Nephron progenitor cell (in vitro differentiated cells): ENCODE results near the gene RASL11A.

Experiments used
- DNase-seq: peaks from one replicate; pipeline ENCODE4 v3.0.0; 2021
- H3K27ac Mint-ChIP-seq: 2 replicates; pipeline ENCODE4 v1.8.0; 2021; ENCODE audit warnings: mild to moderate bottlenecking, moderate library complexity, mixed read lengths
- H3K27me3 Mint-ChIP-seq: 2 replicates; pipeline ENCODE4 v1.8.0; 2021; ENCODE audit warnings: mild to moderate bottlenecking, low read depth, mixed read lengths; ENCODE audit not compliant: poor library complexity
- H3K36me3 Mint-ChIP-seq: 2 replicates; pipeline ENCODE4 v1.8.0; 2021; ENCODE audit warnings: low read depth, mixed read lengths
- H3K4me1 Mint-ChIP-seq: 2 replicates; pipeline ENCODE4 v1.8.0; 2021; ENCODE audit warnings: mixed read lengths
- H3K4me3 Mint-ChIP-seq: 2 replicates; pipeline ENCODE4 v1.8.0; 2021; ENCODE audit warnings: mild to moderate bottlenecking, moderate library complexity, mixed read lengths
- H3K9me3 Mint-ChIP-seq: 2 replicates; pipeline ENCODE4 v1.8.0; 2021; ENCODE audit warnings: mild to moderate bottlenecking, moderate library complexity, mixed read lengths
- TF ChIP-seq, protein P1 (sequence below): fragments of 200-600 bp; sonication (generic); IDR thresholded peaks from 2 replicates; pipeline ENCODE4 v1.5.0; 2021; ENCODE audit warnings: antibody characterized with exemption

The RASL11A gene

GRCh38 chr13:27273658-27274425 lies 3.2 kb downstream of the RASL11A start:
- peaks cover 56% of the 10 kb centered on the region for H3K27me3 Mint-ChIP-seq
- H3K4me1 Mint-ChIP-seq = peaks cover 47% of the 10 kb centered on the region
- peak overlapping the region; percentile 22 for H3K4me3 Mint-ChIP-seq
- peaks cover 3% of the 10 kb centered on the region for H3K9me3 Mint-ChIP-seq
- H3K27ac Mint-ChIP-seq = peak overlapping the region; percentile 38
- no peaks in the 10 kb centered on the region for H3K36me3 Mint-ChIP-seq
- DNase-seq = no peak
- TF ChIP-seq, protein P1, sequence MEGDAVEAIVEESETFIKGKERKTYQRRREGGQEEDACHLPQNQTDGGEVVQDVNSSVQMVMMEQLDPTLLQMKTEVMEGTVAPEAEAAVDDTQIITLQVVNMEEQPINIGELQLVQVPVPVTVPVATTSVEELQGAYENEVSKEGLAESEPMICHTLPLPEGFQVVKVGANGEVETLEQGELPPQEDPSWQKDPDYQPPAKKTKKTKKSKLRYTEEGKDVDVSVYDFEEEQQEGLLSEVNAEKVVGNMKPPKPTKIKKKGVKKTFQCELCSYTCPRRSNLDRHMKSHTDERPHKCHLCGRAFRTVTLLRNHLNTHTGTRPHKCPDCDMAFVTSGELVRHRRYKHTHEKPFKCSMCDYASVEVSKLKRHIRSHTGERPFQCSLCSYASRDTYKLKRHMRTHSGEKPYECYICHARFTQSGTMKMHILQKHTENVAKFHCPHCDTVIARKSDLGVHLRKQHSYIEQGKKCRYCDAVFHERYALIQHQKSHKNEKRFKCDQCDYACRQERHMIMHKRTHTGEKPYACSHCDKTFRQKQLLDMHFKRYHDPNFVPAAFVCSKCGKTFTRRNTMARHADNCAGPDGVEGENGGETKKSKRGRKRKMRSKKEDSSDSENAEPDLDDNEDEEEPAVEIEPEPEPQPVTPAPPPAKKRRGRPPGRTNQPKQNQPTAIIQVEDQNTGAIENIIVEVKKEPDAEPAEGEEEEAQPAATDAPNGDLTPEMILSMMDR = no peak

GRCh38 chr13:27274631-27275030 lies 4.0 kb downstream of the RASL11A start:
- Mint-ChIP-seq H3K9me3 (peaks cover 3% of the 10 kb centered on the region), H3K27me3 (peaks cover 58% of the 10 kb centered on the region), H3K4me1 (peaks cover 47% of the 10 kb centered on the region), H3K36me3 (no peaks in the 10 kb centered on the region), H3K4me3 (no peak overlapping the region), H3K27ac (no peak overlapping the region)
- TF ChIP-seq, protein P1 = no peak
- no peak for DNase-seq

- H3K4me1 Mint-ChIP-seq = peaks cover 40% of the 10 kb centered on the region
- H3K27me3 Mint-ChIP-seq = peaks cover 58% of the 10 kb centered on the region
- no peaks in the 10 kb centered on the region for H3K36me3 Mint-ChIP-seq
- no peak overlapping the region for H3K27ac Mint-ChIP-seq
- no peak overlapping the region for H3K4me3 Mint-ChIP-seq
- TF ChIP-seq, protein P1 = no peak
- H3K9me3 Mint-ChIP-seq = no peaks in the 10 kb centered on the region
- DNase-seq = no peak
These were observed 5.6 kb downstream of the RASL11A start for GRCh38 chr13:27276188-27276587.

GRCh38 chr13:27279506-27279905 lies 8.9 kb downstream of the RASL11A start:
- Mint-ChIP-seq H3K4me1 (peaks cover 12% of the 10 kb centered on the region), H3K36me3 (no peaks in the 10 kb centered on the region), H3K27ac (no peak overlapping the region), H3K27me3 (peaks cover 39% of the 10 kb centered on the region), H3K4me3 (no peak overlapping the region), H3K9me3 (no peaks in the 10 kb centered on the region)
- TF ChIP-seq, protein P1 = no peak
- no peak for DNase-seq

- Mint-ChIP-seq H3K27me3 (peaks cover 36% of the 10 kb centered on the region), H3K4me3 (no peak overlapping the region), H3K36me3 (no peaks in the 10 kb centered on the region), H3K27ac (no peak overlapping the region), H3K4me1 (peaks cover 6% of the 10 kb centered on the region), H3K9me3 (no peaks in the 10 kb centered on the region)
- DNase-seq = no peak
- TF ChIP-seq, protein P1 = no peak
These were observed 9.5 kb downstream of the RASL11A start for GRCh38 chr13:27280009-27280656.

DNA sequence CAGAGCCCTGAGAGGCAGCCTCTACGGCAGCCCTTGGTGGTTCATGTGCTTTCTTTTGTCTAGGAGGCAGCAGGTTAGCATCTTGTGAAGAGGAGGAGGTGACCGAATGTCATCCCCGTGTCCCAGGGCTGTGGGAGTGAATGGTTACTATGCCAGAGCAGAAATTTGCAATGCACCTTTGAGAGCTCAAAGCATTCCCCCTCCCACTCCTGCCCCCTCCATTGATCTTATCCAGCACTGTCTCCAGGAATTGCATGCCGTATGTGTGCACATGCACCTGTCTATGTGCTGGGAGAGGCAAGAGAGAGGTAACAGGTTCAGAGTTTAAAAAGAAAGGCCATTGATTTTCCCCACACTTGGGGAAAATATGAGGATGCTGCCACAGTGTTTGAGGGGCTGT lies 10.2 kb downstream of the RASL11A start:
- Mint-ChIP-seq H3K9me3 (no peaks in the 10 kb centered on the region), H3K27ac (peak overlapping the region; percentile 36), H3K27me3 (peaks cover 28% of the 10 kb centered on the region), H3K4me3 (no peak overlapping the region), H3K36me3 (no peaks in the 10 kb centered on the region), H3K4me1 (peaks cover 6% of the 10 kb centered on the region)
- TF ChIP-seq, protein P1 = no peak
- DNase-seq = no peak
